HTR-8/SVneo (cell line): Measurements from ENCODE around the gene PAM16.
A peak's percentile ranks its signal among the peaks of the same experiment; 100 is the strongest.

ENCODE experiments used
- DNase-seq: peaks from one replicate; pipeline ENCODE4 v3.0.0; 2011; ENCODE audit warnings: low spot score, mixed read lengths; ENCODE audit not compliant: insufficient read length
- FAIRE-seq: peaks from 2 replicates; lab custom pipeline; 2011; peaks lifted over from hg19 to GRCh38; lab: Jason Lieb, UNC

Gene PAM16

GRCh38 chr16:4309102-4309832 lies 41.9 kb downstream of the PAM16 start:
- DNase-seq = no peak
- FAIRE-seq = no peak

GRCh38 chr16:4307215-4308037 lies 43.7 kb downstream of the PAM16 start:
- DNase-seq (peak; percentile 74), FAIRE-seq (peak; percentile 23)

GRCh38 chr16:4306470-4307214 lies 44.5 kb downstream of the PAM16 start:
- no peak for FAIRE-seq
- DNase-seq = no peak

- DNase-seq = no peak
- no peak for FAIRE-seq
Observed at GRCh38 chr16:4303973-4304372, 47.1 kb downstream of the PAM16 start.

- DNase-seq = no peak
- FAIRE-seq = no peak
Observed at GRCh38 chr16:4301968-4302367, 49.2 kb downstream of the PAM16 start.

- DNase-seq (no peak), FAIRE-seq (no peak)
Observed at GRCh38 chr16:4301177-4301576, 49.9 kb downstream of the PAM16 start.

GRCh38 chr16:4298761-4299522 lies 52.2 kb downstream of the PAM16 start:
- FAIRE-seq (peak; percentile 77), DNase-seq (peak; percentile 95)

- no peak for FAIRE-seq
- DNase-seq = no peak
Observed at GRCh38 chr16:4297480-4297879, 53.6 kb downstream of the PAM16 start.

- no peak for DNase-seq
- FAIRE-seq = no peak
Observed at GRCh38 chr16:4295581-4295980, 55.5 kb downstream of the PAM16 start.

- peak; percentile 79 for DNase-seq
- FAIRE-seq = peak; percentile 97
Observed at GRCh38 chr16:4293822-4294457, 57.2 kb downstream of the PAM16 start.

- DNase-seq (no peak), FAIRE-seq (no peak)
Observed at GRCh38 chr16:4293181-4293716, 57.9 kb downstream of the PAM16 start.

- DNase-seq (no peak), FAIRE-seq (no peak)
Observed at GRCh38 chr16:4291699-4292098, 59.4 kb downstream of the PAM16 start.
